Left lobe of liver (tissue), 2 donors: ENCODE data around the gene PACSIN2. TPM values are rescaled to one million over a fixed set of nuclear protein-coding genes. Genes with fewer than 3 reads are reported as not detected.
"Not testable (repeated sequence)": the region's sequence is repeated elsewhere in the genome, so short reads cannot be mapped to it uniquely, and the experiment has no call there.

Source experiments
- ATAC-seq: fragments of 200-7000 bp; cut with Tn5 transposase; one replicate; pipeline ENCODE4 v1.9.1; 2020; ENCODE audit warnings: mild to moderate bottlenecking, moderate library complexity
- DNase-seq: peaks from one replicate; pipeline ENCODE4 v3.0.0-alpha.2; 2020; ENCODE audit warnings: low spot score
- total RNA-seq: library from RNA; stranded (reverse); gene quantifications from one replicate; pipeline ENCODE4 v1.2.1, GENCODE V29; 2021
- donor health status: DM: no; HTN: no; CAD: no; lungs with moderate emphysema.
- donor health status: DM: no; HTN: yes; CAD: no.

PACSIN2 gene
- total RNA-seq, 1 donor from 2014 or later: 23.8 TPM

- DNase-seq (no peak), ATAC-seq (peak; percentile 35)
These were observed 47.0 kb downstream of the PACSIN2 start for GRCh38 chr22:42967933-42968332.

GRCh38 chr22:42967005-42967404, 47.9 kb downstream of the PACSIN2 start:
- DNase-seq (no peak), ATAC-seq (no peak)

- ATAC-seq (no peak), DNase-seq (no peak)
These were observed 48.5 kb downstream of the PACSIN2 start for GRCh38 chr22:42966497-42966896.

GRCh38 chr22:42964994-42965699, 49.8 kb downstream of the PACSIN2 start:
- no peak for ATAC-seq
- DNase-seq: no peak

GRCh38 chr22:42963231-42963595, 51.7 kb downstream of the PACSIN2 start:
- DNase-seq (no peak), ATAC-seq (no peak)

GRCh38 chr22:42962295-42963230, 52.4 kb downstream of the PACSIN2 start:
- ATAC-seq (peak; percentile 38), DNase-seq (no peak)

- ATAC-seq: no peak
- no peak for DNase-seq
These were observed 53.1 kb downstream of the PACSIN2 start for GRCh38 chr22:42961810-42962209.

GRCh38 chr22:42961400-42961690, 53.6 kb downstream of the PACSIN2 start:
- not testable (repeated sequence) for DNase-seq, ATAC-seq

GRCh38 chr22:42960531-42961399, 54.2 kb downstream of the PACSIN2 start:
- no peak for ATAC-seq

GRCh38 chr22:42959576-42960509, 55.1 kb downstream of the PACSIN2 start:
- DNase-seq (peak; percentile 86), ATAC-seq (peak; percentile 91)

More at GRCh38 chr22:42960531-42961399, 54.2 kb downstream of the PACSIN2 start:
- no peak for DNase-seq

GRCh38 chr22:42958937-42959336, 56.0 kb downstream of the PACSIN2 start:
- ATAC-seq (no peak), DNase-seq (no peak)

- ATAC-seq: no peak
- DNase-seq: no peak
These were observed 57.0 kb downstream of the PACSIN2 start for GRCh38 chr22:42957958-42958357.

- DNase-seq (no peak), ATAC-seq (no peak)
These were observed 57.4 kb downstream of the PACSIN2 start for GRCh38 chr22:42957544-42957943.

GRCh38 chr22:42955848-42956247, 59.1 kb downstream of the PACSIN2 start:
- ATAC-seq (no peak), DNase-seq (no peak)

- ATAC-seq (no peak), DNase-seq (no peak)
These were observed 59.8 kb downstream of the PACSIN2 start for GRCh38 chr22:42955087-42955635.

- DNase-seq, ATAC-seq: not testable (repeated sequence)
These were observed 61.2 kb downstream of the PACSIN2 start for GRCh38 chr22:42953751-42954150.

GRCh38 chr22:42951093-42951710, 63.7 kb downstream of the PACSIN2 start:
- ATAC-seq: no peak
- DNase-seq: no peak

GRCh38 chr22:42950281-42950680, 64.7 kb downstream of the PACSIN2 start:
- no peak for DNase-seq
- ATAC-seq: no peak

GRCh38 chr22:42949159-42949558, 65.8 kb downstream of the PACSIN2 start:
- no peak for ATAC-seq
- DNase-seq: no peak
